ENCODE data around the gene INSYN1.

DNA sequence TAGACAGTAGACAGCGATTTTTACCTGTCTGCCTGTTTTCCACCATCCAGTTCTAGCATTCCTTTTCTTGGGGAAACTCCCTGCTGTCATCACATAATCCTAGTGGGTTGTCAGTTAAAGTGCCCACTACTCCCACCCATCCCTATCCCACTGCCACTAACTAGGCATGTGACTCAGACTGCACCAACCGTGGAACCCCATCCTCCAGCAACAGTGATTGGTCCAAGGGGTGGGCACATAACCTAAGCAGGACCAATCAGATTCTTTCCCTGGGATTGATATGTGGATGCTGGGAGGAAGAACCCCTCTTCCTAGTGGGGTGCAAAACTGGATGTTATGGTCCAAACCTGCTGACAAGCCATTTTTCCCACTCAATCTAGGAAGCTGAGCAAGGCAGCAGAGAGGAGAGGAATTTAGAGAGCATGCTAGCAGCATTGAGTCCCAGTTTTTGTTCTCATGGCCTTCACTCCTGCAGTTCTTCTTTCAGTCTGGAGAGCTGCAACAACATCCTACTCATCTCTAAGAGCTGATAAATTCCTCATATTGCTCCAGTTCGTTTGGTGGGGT is 3.9 kb upstream of the INSYN1 start:
- TF ChIP-seq POLR2AphosphoS5 (IDR thresholded peaks at IDR 0.05; ENCODE audit: low read depth) = no peak
- TF ChIP-seq, protein P1, sequence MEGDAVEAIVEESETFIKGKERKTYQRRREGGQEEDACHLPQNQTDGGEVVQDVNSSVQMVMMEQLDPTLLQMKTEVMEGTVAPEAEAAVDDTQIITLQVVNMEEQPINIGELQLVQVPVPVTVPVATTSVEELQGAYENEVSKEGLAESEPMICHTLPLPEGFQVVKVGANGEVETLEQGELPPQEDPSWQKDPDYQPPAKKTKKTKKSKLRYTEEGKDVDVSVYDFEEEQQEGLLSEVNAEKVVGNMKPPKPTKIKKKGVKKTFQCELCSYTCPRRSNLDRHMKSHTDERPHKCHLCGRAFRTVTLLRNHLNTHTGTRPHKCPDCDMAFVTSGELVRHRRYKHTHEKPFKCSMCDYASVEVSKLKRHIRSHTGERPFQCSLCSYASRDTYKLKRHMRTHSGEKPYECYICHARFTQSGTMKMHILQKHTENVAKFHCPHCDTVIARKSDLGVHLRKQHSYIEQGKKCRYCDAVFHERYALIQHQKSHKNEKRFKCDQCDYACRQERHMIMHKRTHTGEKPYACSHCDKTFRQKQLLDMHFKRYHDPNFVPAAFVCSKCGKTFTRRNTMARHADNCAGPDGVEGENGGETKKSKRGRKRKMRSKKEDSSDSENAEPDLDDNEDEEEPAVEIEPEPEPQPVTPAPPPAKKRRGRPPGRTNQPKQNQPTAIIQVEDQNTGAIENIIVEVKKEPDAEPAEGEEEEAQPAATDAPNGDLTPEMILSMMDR (conservative IDR thresholded peaks at IDR 0.05; ENCODE audit: low read depth in 2 of 2) = no peak
- no peak for TF ChIP-seq EZH2phosphoT487 (IDR thresholded peaks at IDR 0.05; ENCODE audit: unreplicated experiment)
- TF ChIP-seq EZH2 (IDR thresholded peaks at IDR 0.05; ENCODE audit: low read depth, unreplicated experiment) = no peak
- TF ChIP-seq, protein P2, sequence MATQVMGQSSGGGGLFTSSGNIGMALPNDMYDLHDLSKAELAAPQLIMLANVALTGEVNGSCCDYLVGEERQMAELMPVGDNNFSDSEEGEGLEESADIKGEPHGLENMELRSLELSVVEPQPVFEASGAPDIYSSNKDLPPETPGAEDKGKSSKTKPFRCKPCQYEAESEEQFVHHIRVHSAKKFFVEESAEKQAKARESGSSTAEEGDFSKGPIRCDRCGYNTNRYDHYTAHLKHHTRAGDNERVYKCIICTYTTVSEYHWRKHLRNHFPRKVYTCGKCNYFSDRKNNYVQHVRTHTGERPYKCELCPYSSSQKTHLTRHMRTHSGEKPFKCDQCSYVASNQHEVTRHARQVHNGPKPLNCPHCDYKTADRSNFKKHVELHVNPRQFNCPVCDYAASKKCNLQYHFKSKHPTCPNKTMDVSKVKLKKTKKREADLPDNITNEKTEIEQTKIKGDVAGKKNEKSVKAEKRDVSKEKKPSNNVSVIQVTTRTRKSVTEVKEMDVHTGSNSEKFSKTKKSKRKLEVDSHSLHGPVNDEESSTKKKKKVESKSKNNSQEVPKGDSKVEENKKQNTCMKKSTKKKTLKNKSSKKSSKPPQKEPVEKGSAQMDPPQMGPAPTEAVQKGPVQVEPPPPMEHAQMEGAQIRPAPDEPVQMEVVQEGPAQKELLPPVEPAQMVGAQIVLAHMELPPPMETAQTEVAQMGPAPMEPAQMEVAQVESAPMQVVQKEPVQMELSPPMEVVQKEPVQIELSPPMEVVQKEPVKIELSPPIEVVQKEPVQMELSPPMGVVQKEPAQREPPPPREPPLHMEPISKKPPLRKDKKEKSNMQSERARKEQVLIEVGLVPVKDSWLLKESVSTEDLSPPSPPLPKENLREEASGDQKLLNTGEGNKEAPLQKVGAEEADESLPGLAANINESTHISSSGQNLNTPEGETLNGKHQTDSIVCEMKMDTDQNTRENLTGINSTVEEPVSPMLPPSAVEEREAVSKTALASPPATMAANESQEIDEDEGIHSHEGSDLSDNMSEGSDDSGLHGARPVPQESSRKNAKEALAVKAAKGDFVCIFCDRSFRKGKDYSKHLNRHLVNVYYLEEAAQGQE (IDR thresholded peaks at IDR 0.05; ENCODE audit: unreplicated experiment) = no peak
